GF-D8 (cell line): ENCODE results near the gene BICDL1.
A peak's percentile ranks its signal among the peaks of the same experiment; 100 is the strongest.

Source experiments
- DNase-seq: peaks from one replicate; lab custom pipeline; 2025; lab: John Stamatoyannopoulos, UW

The BICDL1 gene

DNA sequence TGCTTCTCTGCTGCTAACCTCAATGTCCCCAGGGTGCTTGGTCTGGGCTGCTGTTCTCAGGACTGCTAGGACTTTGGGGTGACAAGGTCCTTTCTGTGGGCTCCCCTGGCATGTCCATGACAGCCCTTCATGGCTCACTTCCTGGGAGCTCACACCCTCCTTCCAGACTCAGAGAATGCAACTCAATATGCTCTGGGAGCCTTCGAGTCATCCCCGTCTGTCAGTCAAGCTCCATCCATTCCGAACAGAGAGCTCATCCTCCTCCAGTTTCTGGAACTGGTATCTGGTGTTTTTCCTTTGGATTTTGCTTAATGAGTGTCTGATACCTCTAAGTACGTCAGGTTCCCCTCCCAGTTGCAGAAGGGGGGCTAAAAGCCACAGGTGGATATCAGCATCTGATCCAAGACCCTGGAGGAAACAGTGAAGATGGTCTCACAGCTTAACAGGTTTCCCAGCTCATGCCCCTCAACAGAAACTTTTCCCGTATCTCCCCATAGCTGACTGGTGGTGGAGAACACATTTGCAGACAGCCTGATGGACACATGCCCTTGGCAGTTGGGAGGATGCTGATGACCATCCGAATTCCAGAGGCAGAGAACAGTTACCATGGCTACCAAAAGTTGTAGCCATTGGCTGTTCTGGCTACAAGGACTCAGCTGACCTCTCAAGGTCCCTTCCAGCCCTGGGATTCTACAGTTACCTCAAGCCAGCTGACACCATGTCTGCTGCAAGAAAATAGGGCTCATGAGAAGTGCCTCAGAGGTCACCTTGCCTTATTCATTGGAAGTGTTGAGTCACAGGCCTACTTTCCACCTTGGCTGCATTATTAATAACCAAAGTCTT is 137.0 kb downstream of the BICDL1 start:
- DNase-seq, result no peak

DNA sequence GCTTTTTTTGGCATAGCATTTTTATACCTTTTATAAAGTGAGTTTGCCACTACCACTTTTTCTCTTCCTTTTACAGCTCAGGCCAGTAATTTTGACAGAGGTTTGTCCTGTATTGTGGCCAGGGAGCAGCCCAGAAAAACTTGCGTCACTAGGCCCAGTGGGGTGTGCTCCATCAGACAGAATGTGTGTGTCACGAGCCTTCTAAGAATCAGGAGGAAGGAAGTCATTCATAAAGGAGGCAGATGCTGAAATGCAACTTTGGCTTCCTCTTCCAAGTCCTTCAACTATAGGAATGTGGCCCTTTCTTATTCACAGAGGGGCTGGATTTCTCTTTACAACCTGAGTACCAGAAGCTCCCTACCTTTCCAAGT is 137.6 kb downstream of the BICDL1 start:
- DNase-seq, result peak; percentile 79

DNA sequence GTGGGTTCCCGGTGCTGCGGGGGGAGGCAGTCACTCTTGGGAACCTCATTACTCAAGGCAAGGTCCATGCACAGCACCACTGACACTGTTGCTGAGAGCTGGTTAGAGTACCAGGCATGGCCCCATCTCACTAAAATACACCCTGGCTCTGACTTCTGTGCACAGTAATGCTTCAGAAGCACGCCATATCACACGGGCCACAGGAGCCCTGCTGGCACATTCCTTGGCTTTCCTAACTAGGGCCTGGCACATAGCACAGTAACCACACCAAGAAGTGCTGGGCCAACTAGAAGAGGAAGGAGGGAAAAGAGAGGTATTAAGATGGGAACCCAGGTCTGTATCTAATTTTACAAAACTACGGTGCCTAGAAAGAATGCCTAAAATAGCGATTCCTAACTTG is 141.0 kb downstream of the BICDL1 start:
- no peak for DNase-seq

DNA sequence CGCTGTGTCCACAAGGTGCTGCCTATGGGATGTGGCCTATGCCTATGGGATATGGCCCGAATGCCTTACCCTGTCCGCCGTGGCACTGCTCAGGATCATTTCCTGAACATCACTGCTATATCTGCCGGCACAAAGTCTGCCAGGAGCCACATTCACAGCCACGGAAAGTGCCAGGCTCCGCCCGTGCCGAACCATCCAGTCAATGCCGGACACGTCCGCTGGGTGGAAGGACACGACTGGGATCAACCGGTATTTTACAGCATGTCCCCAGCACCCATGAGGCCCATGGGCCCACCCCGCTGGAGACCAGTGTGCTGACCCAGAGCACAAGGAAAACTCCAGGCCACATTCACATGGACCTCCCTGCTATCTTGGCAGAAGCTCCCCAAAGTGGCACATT is 142.1 kb downstream of the BICDL1 start:
- no peak for DNase-seq

DNA sequence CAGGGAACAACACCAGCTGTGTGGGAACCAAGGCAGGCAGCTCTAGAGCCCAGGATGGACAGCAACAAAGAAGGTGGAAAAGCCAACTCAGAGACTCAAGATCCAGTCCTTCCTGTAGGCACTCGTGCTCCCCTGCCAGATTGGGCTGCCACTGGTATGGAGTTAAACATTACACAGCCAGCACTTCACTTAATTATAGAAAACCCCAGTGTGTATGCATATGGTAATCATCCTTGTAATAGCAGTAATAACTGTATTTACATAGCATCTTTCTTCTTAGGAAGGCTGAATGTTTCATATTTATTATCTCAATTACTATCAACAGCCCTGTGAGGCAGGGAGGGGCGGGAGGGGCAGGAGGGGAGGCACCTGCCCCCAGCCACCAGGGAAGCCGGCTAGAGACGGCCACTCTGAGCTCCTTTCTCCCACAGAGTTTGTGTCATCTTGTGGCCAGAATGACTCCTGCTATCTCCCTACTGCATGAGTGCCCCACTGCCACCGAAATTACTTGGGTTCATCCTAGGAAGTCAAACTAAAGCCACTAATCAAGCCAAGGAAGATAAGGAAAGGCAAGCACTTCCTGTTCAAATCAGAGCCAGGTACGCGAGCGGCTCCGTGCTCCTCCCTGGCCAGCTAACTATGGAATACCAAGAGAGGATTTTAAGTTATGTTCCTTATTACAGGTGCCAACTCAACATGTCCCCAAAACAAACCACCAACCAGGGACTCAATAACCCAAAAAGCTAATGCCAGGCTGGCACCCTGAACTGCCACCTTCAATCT is 143.2 kb downstream of the BICDL1 start:
- no peak for DNase-seq

DNA sequence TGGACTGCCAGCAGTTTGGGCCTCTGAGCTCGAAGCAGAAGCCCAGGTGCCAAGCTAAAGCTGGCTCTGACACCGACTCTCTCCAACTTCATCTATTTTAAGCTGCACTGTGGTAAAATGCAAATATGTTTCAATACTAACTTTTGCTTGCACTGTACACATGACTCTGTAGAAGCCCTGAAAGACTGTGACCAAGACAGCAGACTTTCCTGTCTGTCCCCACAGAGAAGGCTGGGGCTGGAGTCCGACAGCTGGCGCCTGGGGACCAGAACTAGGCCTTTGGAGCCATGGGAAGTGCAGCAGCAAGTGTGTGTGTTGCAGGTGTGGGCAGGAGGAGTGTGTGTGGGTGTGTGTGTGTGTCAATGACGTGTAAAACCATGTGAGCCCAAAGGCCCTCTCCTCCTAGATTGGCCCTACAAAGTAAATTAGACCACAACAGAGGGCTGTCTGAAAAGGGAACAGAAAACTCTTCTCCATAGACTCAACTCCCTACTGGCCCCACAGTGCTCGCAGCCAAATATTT is 143.9 kb downstream of the BICDL1 start:
- DNase-seq, result no peak

DNA sequence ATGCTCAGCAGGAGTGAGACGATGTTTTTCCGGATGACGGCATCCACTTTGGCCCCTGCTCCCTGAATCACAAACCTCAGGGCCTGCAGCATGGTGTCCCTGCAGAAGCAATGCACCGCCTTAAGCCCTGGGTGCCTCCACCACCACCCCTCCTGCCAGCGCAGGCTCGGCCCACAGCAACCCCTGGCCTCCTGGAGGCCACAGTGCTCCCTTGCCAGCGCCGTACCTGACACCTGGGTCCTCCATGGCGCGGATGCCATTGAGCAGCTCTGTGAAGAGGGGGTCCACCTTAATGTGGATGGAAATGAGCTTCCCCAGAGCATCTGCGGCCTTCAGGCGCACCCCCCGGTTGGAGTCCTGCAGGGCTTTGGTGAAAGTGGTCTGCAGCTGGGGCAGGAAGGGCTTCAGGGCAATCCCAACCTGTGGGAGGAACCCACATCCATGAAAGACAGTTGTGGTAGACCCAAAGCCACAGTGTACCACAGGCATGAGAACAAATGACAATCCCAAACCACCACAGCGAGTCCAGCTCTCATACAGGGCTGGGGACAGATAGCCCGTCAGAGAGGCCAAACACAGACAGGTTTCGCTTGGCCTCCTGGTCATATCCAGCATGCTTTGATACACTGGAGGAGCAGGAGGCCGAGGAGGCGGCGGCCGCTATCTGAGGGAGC is 145.4 kb downstream of the BICDL1 start:
- DNase-seq, result no peak

DNA sequence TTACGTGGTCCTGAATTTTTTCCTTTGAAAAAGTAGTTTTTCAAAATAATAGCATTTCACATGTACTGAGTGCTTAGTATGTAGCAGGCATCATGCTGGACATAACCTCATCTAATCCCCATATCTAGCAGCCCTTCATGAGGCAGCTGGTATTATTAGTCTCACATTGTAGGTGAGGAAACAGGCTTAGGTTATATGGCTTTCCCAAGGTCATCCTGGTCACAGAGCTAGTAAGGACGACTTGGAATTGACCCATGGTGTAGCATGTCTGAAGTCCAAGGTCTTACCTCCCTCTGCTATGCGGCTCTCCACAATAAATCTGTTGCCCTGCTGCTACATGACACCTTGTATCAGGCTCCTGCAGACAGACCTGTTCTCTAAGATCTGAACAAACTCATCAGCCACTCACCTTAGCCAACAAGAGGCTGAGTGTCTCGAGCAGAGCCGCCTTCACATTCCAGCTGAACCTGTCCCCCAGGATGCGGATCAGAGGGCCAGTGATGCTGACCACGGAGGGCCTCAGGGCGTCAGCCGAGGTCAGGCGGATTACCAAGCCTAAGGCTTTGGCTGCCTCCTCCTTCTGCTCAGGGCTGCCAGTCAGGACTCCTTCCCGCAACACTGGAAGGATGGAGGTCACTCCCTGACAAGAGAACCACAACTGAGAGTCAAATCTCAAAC is 147.2 kb downstream of the BICDL1 start:
- DNase-seq, result no peak

DNA sequence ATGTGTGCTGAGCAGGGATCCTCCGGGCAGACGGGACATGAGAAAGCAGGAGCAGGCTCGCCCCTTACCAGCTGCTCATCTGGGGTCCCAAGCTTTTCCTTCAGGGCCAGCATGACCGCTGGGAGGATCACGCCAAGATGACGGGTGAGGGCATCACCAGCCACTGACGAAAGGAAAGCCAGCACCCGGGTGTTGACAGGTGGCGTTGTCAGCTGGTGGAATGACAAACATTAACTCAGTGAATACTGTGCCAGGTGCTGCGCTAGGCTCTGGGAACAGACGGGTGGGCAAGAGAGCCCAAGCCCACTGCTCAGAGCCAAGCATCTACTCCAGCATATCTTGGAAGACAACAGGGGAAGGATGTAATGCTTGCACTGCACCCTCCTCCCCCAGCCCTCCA is 148.8 kb downstream of the BICDL1 start:
- no peak for DNase-seq

DNA sequence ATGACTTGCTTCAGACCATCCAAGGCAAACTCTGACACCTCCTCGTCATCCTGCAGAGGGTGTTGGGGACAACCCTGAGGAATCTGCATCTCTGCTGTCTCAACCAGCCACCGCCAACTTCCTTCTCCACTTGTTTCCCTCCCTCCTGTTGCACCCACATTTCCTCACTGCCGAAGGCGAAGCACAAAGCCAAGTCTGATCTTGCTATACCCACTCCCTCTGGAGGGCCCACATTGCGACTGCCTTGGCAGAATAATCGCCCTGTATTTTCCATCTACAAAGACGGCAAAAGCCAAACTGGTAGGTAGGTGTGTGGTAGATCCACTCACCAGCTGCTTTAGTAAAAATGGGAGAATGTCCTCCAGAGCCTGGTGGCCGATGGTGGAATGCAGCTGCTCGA is 149.3 kb downstream of the BICDL1 start:
- DNase-seq, result no peak

DNA sequence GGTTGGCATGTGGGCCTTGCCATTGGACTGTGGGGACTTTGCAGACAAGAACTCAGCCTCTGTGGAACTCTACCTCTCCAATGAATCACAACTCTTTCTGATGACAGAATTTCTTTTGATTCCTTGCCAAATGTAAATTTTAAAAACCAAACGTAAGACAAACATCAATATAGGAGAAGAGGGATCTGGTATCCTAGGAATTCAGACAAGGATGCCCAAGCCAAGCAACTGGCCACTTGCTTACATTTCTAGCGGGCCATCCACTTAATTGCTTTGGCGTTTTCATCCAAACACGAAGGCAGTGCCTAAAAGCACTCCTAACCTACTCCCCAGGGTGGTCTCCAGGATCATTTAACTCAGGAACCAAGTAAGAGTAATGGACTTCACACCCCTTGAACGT is 150.9 kb downstream of the BICDL1 start:
- DNase-seq, result no peak

DNA sequence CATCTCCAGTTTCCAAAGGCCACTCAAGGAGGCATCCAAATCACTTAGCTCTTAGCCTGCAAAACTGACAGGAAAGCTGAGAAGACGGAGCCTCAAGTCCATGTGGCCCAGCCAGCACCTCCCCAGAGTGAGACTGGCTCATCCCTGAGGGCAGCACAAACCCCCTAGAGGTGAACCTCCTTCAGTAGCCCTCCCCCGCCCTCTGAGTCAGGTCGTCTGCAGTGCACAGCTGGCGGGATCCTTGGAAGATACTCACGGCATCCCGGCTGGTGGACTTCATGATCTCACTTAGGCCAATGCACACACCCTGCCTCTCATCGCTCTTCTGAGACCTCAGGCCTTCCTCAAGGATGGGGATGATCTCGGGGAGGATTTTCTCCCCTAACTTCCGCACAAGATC is 151.6 kb downstream of the BICDL1 start:
- no peak for DNase-seq

DNA sequence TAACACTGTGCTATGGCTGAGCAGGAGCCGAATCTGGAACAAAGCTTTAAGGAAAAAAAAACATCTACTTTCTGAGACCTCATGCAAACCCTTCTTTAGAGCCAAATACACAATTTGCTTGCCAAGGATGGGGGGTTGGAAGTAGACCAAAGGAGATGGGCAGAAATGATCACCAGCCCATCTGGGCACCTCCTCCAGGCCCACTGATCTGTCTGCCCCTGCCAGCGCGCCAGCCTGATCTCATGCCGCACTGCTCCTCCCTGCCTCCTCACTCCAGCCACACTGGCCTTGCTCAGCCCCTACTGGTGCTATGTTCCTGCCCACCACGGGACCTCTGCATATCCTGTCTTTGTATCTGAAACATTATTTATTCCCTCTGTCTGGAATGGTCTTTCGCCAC is 152.3 kb downstream of the BICDL1 start:
- no peak for DNase-seq

DNA sequence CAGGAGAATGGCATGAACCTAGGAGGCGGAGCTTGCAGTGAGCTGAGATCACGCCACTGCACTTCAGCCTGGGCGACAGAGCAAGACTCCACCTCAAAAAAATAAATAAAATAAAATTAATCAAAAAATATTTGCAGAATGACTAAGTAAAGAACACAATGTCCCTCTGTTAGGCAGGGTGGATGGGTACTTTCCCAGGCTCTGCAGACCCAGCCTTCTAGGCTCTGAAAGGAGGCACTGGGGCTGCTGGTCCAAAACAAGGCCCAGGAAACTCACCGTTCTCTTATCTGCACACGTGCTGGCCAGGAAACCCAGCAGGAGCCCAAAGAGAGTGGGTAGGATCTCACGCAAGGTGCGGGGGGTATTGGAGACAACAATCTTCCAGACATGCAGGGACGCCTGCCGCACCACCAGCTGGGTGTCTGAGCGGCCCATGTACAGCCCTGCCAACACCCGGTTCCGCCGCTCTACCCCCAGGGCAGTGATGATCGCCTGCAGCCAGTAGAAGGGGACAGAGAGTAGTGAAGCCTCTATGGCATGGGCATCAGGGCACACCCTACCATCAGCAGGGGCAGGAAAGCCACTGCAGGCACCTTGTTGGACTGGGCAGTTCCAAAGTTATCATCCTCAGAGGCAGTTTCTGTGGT is 153.3 kb downstream of the BICDL1 start:
- DNase-seq, result no peak
